ENCODE measurements around the gene LRRC8C.
A peak's percentile ranks its signal among the peaks of the same experiment; 100 is the strongest.

LRRC8C gene

GRCh38 chr1:89631816-89632656, 884 bp upstream of the LRRC8C start:
- Histone ChIP-seq H3K79me2 (ENCODE audit: insufficient read depth, low read length) (peaks cover 46% of the 10 kb centered on the region), H3K4me2 (ENCODE audit: low read depth, low read length, poor library complexity, severe bottlenecking) (peak overlapping the region; percentile 88), H3F3A (ENCODE audit: low read depth) (no peaks in the 10 kb centered on the region), H3K36me3 (ENCODE audit: insufficient read depth, low read length) (no peaks in the 10 kb centered on the region), H3K9me3 (ENCODE audit: insufficient read depth, low read depth, low read length) (no peaks in the 10 kb centered on the region), H3K4me1 (ENCODE audit: insufficient read depth, low read length, poor library complexity, severe bottlenecking) (peaks cover 55% of the 10 kb centered on the region), H3K9me2 (replicated peaks; ENCODE audit: low read depth, low read length) (no peaks in the 10 kb centered on the region), H2AFZ (ENCODE audit: low read length) (peak overlapping the region; percentile 85), H3K27me3 (ENCODE audit: insufficient read depth, low read length, poor library complexity, severe bottlenecking) (no peaks in the 10 kb centered on the region), H3K9ac (ENCODE audit: low read depth, low read length, poor library complexity, severe bottlenecking) (peak overlapping the region; percentile 78), H4K20me1 (ENCODE audit: insufficient read depth, low read length, poor library complexity, severe bottlenecking) (peaks cover 23% of the 10 kb centered on the region), H3K4me3 (ENCODE audit: low read length, poor library complexity, severe bottlenecking) (peak overlapping the region; percentile 87)
- TF ChIP-seq CTCF (conservative IDR thresholded peaks at IDR 0.05; ENCODE audit: low read length) (no peak), EZH2phosphoT487 (IDR thresholded peaks at IDR 0.05; ENCODE audit: borderline replicate concordance) (no peak)

GRCh38 chr1:89633248-89633799, 404 bp downstream of the LRRC8C start:
- no peaks in the 10 kb centered on the region for H3K27me3 ChIP-seq (ENCODE audit: insufficient read depth, low read length, poor library complexity, severe bottlenecking)
- H3K4me1 ChIP-seq (ENCODE audit: insufficient read depth, low read length, poor library complexity, severe bottlenecking): peaks cover 68% of the 10 kb centered on the region
- H2AFZ ChIP-seq (ENCODE audit: low read length): peak overlapping the region; percentile 81
- H4K20me1 ChIP-seq (ENCODE audit: insufficient read depth, low read length, poor library complexity, severe bottlenecking): peaks cover 35% of the 10 kb centered on the region
- no peaks in the 10 kb centered on the region for H3F3A ChIP-seq (ENCODE audit: low read depth)
- H3K4me3 ChIP-seq (ENCODE audit: low read length, poor library complexity, severe bottlenecking): peak overlapping the region; percentile 87
- H3K79me2 ChIP-seq (ENCODE audit: insufficient read depth, low read length): peaks cover 59% of the 10 kb centered on the region
- H3K4me2 ChIP-seq (ENCODE audit: low read depth, low read length, poor library complexity, severe bottlenecking): peak overlapping the region; percentile 84
- H3K36me3 ChIP-seq (ENCODE audit: insufficient read depth, low read length): no peaks in the 10 kb centered on the region
- no peaks in the 10 kb centered on the region for H3K9me2 ChIP-seq (replicated peaks; ENCODE audit: low read depth, low read length)
- H3K9ac ChIP-seq (ENCODE audit: low read depth, low read length, poor library complexity, severe bottlenecking): peak overlapping the region; percentile 78
- no peaks in the 10 kb centered on the region for H3K9me3 ChIP-seq (ENCODE audit: insufficient read depth, low read depth, low read length)
- TF ChIP-seq CTCF (conservative IDR thresholded peaks at IDR 0.05; ENCODE audit: low read length) (no peak), EZH2phosphoT487 (IDR thresholded peaks at IDR 0.05; ENCODE audit: borderline replicate concordance) (no peak)

GRCh38 chr1:89633800-89634625, 1.1 kb downstream of the LRRC8C start:
- peak overlapping the region; percentile 78 for H3K9ac ChIP-seq (ENCODE audit: low read depth, low read length, poor library complexity, severe bottlenecking)
- peak overlapping the region; percentile 87 for H3K4me3 ChIP-seq (ENCODE audit: low read length, poor library complexity, severe bottlenecking)
- no peaks in the 10 kb centered on the region for H3K9me2 ChIP-seq (replicated peaks; ENCODE audit: low read depth, low read length)
- H3F3A ChIP-seq (ENCODE audit: low read depth): no peaks in the 10 kb centered on the region
- TF ChIP-seq EZH2phosphoT487 (IDR thresholded peaks at IDR 0.05; ENCODE audit: borderline replicate concordance) (no peak), CTCF (conservative IDR thresholded peaks at IDR 0.05; ENCODE audit: low read length) (no peak)
- peaks cover 39% of the 10 kb centered on the region for H4K20me1 ChIP-seq (ENCODE audit: insufficient read depth, low read length, poor library complexity, severe bottlenecking)
- no peaks in the 10 kb centered on the region for H3K9me3 ChIP-seq (ENCODE audit: insufficient read depth, low read depth, low read length)
- H3K4me2 ChIP-seq (ENCODE audit: low read depth, low read length, poor library complexity, severe bottlenecking): peak overlapping the region; percentile 84
- no peaks in the 10 kb centered on the region for H3K27me3 ChIP-seq (ENCODE audit: insufficient read depth, low read length, poor library complexity, severe bottlenecking)
- peaks cover 64% of the 10 kb centered on the region for H3K79me2 ChIP-seq (ENCODE audit: insufficient read depth, low read length)
- H3K4me1 ChIP-seq (ENCODE audit: insufficient read depth, low read length, poor library complexity, severe bottlenecking): peaks cover 69% of the 10 kb centered on the region
- H2AFZ ChIP-seq (ENCODE audit: low read length): peak overlapping the region; percentile 81
- H3K36me3 ChIP-seq (ENCODE audit: insufficient read depth, low read length): no peaks in the 10 kb centered on the region
